Liver (tissue), 9 donors: ENCODE results near the gene DDA1. TPM values are rescaled to one million over a fixed set of nuclear protein-coding genes. Genes with fewer than 3 reads are reported as not detected.
A peak's percentile ranks its signal among the peaks of the same experiment; 100 is the strongest.

ENCODE experiments used
- DNase-seq: peaks from one replicate; pipeline ENCODE4 v3.0.0-alpha.2; 2017; ENCODE audit warnings: low spot score
- H3K27ac ChIP-seq, 2 donors: one replicate each; pipeline ENCODE4 v1.7.0; 2013; ENCODE audit warnings: inconsistent platforms in 2 of 2, low read length in 2 of 2, control low read depth in 1 of 2, low read depth in 1 of 2, mild to moderate bottlenecking in 1 of 2
- H3K27me3 ChIP-seq, 4 donors: one replicate each; pipeline versions ENCODE4 v1.6.1 to v1.7.0; 2013; ENCODE audit warnings: low read length in 3 of 4, inconsistent platforms in 1 of 4, mild to moderate bottlenecking in 1 of 4, moderate library complexity in 1 of 4; ENCODE audit not compliant: control insufficient read depth in 4 of 4, insufficient read depth in 4 of 4
- H3K36me3 ChIP-seq, 4 donors: one replicate each; pipeline versions ENCODE4 v1.6.1 to v1.7.0; 2013; ENCODE audit warnings: low read length in 3 of 4, mild to moderate bottlenecking in 3 of 4, low read depth in 1 of 4, moderate library complexity in 1 of 4; ENCODE audit not compliant: control insufficient read depth in 4 of 4, insufficient read depth in 3 of 4
- H3K4me1 ChIP-seq, 4 donors: one replicate each; pipeline versions ENCODE4 v1.6.1 to v1.7.0; 2013; ENCODE audit warnings: low read length in 3 of 4, mild to moderate bottlenecking in 3 of 4, moderate library complexity in 1 of 4; ENCODE audit not compliant: control insufficient read depth in 4 of 4, insufficient read depth in 4 of 4
- H3K4me3 ChIP-seq, 3 donors: one replicate each; pipeline versions ENCODE4 v1.6.1 to v1.7.0; 2013; ENCODE audit warnings: low read length in 3 of 3, control low read depth in 1 of 3, low read depth in 1 of 3, mild to moderate bottlenecking in 1 of 3
- H3K9ac ChIP-seq, 2 donors: one replicate each; pipeline ENCODE4 v1.7.0; 2013; ENCODE audit warnings: low read length in 2 of 2, mild to moderate bottlenecking in 2 of 2, moderate library complexity in 2 of 2, control low read depth in 1 of 2, low read depth in 1 of 2
- H3K9me3 ChIP-seq, 4 donors: one replicate each; pipeline versions ENCODE4 v1.6.1 to v1.7.0; 2013; ENCODE audit warnings: low read length in 3 of 4; ENCODE audit not compliant: control insufficient read depth in 4 of 4
- ATF3 ChIP-seq: IDR thresholded peaks from 2 replicates; pipeline ENCODE4 v1.6.1; 2016; ENCODE audit warnings: antibody characterized with exemption
- CTCF ChIP-seq: fragments of 150-350 bp; IDR thresholded peaks from 2 replicates; pipeline ENCODE4 v1.5.1; 2017; ENCODE audit warnings: improper control_type of control experiment, low read depth, low read length; ENCODE audit not compliant: missing input control
- EGR1 ChIP-seq, 2 donors: IDR thresholded peaks; 2 replicates each; pipeline ENCODE4 v1.6.1; 2016 to 2018; ENCODE audit warnings: antibody characterized with exemption in 2 of 2, low read depth in 2 of 2
- FOXA1 ChIP-seq: IDR thresholded peaks from 2 replicates; pipeline ENCODE4 v1.6.1; 2016; ENCODE audit warnings: antibody characterized with exemption
- FOXA2 ChIP-seq: IDR thresholded peaks from 2 replicates; pipeline ENCODE4 v1.6.1; 2016; ENCODE audit warnings: antibody characterized with exemption
- GABPA ChIP-seq, 2 donors: IDR thresholded peaks in 1 of 2; conservative IDR thresholded peaks in 1 of 2; 2 replicates each; pipeline ENCODE4 v1.6.1; 2016; ENCODE audit warnings: antibody characterized with exemption in 2 of 2, mild to moderate bottlenecking in 1 of 2, moderate library complexity in 1 of 2
- HNF4A ChIP-seq, 2 donors: conservative IDR thresholded peaks; 2 replicates each; pipeline ENCODE4 v1.6.1; 2016; ENCODE audit warnings: antibody characterized with exemption in 2 of 2, mild to moderate bottlenecking in 2 of 2
- HNF4G ChIP-seq: IDR thresholded peaks from 2 replicates; pipeline ENCODE4 v1.6.1; 2016; ENCODE audit warnings: antibody characterized with exemption
- JUND ChIP-seq, 2 donors: IDR thresholded peaks; 2 replicates each; pipeline ENCODE4 v1.6.1; 2016; ENCODE audit warnings: antibody characterized with exemption in 2 of 2
- MAX ChIP-seq: IDR thresholded peaks from 2 replicates; pipeline ENCODE4 v1.6.1; 2016; ENCODE audit warnings: antibody characterized with exemption
- NR2F2 ChIP-seq: IDR thresholded peaks from 2 replicates; pipeline ENCODE4 v1.6.1; 2016; ENCODE audit warnings: antibody characterized with exemption
- RAD21 ChIP-seq, 2 donors: IDR thresholded peaks; 2 replicates each; pipeline ENCODE4 v1.6.1; 2016; ENCODE audit warnings: antibody characterized with exemption in 2 of 2, mild to moderate bottlenecking in 2 of 2
- REST ChIP-seq: IDR thresholded peaks from 2 replicates; pipeline ENCODE4 v1.6.1; 2016; ENCODE audit warnings: antibody characterized with exemption, mild to moderate bottlenecking
- RXRA ChIP-seq, 2 donors: IDR thresholded peaks; 2 replicates each; pipeline ENCODE4 v1.6.1; 2017 to 2018; ENCODE audit warnings: antibody characterized with exemption in 2 of 2, mild to moderate bottlenecking in 1 of 2
- SP1 ChIP-seq: IDR thresholded peaks from 2 replicates; pipeline ENCODE4 v1.6.1; 2018; ENCODE audit warnings: antibody characterized with exemption, mild to moderate bottlenecking
- TAF1 ChIP-seq: conservative IDR thresholded peaks from 2 replicates; pipeline ENCODE4 v1.6.1; 2016; ENCODE audit warnings: antibody characterized with exemption, mild to moderate bottlenecking
- YY1 ChIP-seq: IDR thresholded peaks from 2 replicates; pipeline ENCODE4 v1.6.1; 2016; ENCODE audit warnings: antibody characterized with exemption, mild to moderate bottlenecking
- ZBTB33 ChIP-seq: IDR thresholded peaks from 2 replicates; pipeline ENCODE4 v1.6.1; 2016; ENCODE audit warnings: antibody characterized with exemption
- WGBS: extraction: QIAGEN DNeasy Blood & Tissue Kit; methylation state at CpG from one replicate; pipeline ENCODE4 v1.1.7; 2013; 5-methylcytosine and 5-hydroxymethylcytosine counted together
- polyA plus RNA-seq, 2 donors: library from polyadenylated mRNA; stranded (reverse) in 1 of 2; unstranded in 1 of 2; fragments of 200-250 nt in 1 of 2; fragments of >200 nt in 1 of 2; fragmentation: Nextera tagmentation in 1 of 2; extraction: Ambion mirVana in 1 of 2; gene quantifications; one replicate each; pipeline versions ENCODE4 v1.2.1 to v1.2.3, GENCODE V29; 2013 to 2015
- total RNA-seq, 2 donors: library from RNA; depleted of rRNA; stranded (reverse); fragments of >200 nt; gene quantifications; one replicate each; pipeline ENCODE4 v1.2.3, GENCODE V29; 2014
- donor health status: healthy.
- donor health status: healthy.
- donor health status: healthy.
- donor health status: healthy.
- donor health status: healthy.

The DDA1 gene
- total and polyA plus RNA-seq, 4 donors = 7.9 to 37.9 (median 20.8) TPM

GRCh38 chr19:17325881-17326594 is 16.7 kb downstream of the DDA1 start:
- H3K36me3 ChIP-seq = peaks cover 0 to 7% (median 0%) of the 10 kb centered on the region in 4 donors
- H3K9ac ChIP-seq = no peak overlapping the region
- no peak overlapping the region for H3K27ac ChIP-seq
- TF ChIP-seq HNF4A (conservative IDR thresholded peaks at IDR 0.05) (peak; percentile 41 to 45), RAD21 (IDR thresholded peaks at IDR 0.05) (no peak), RXRA (IDR thresholded peaks at IDR 0.05) (peak; percentile 14 to 34), REST (no peak)
- WGBS = 55% methylated on average over 17 of the region's 17 CpGs
- peaks cover 12 to 23% (median 14%) of the 10 kb centered on the region in 4 donors for H3K4me1 ChIP-seq
- no peaks in the 10 kb centered on the region for H3K9me3 ChIP-seq
- no peak overlapping the region for H3K4me3 ChIP-seq
- no peak for DNase-seq
- no peaks in the 10 kb centered on the region for H3K27me3 ChIP-seq

GRCh38 chr19:17326595-17326966 is 17.2 kb downstream of the DDA1 start:
- H3K27me3 ChIP-seq = no peaks in the 10 kb centered on the region
- H3K4me3 ChIP-seq = no peak overlapping the region
- TF ChIP-seq RXRA (IDR thresholded peaks at IDR 0.05) (no peak), TAF1 (no peak), REST (no peak), RAD21 (IDR thresholded peaks at IDR 0.05) (no peak), YY1 (no peak), SP1 (no peak), FOXA2 (no peak), CTCF (no peak), HNF4G (no peak), JUND (IDR thresholded peaks at IDR 0.05) (no peak), FOXA1 (no peak), HNF4A (conservative IDR thresholded peaks at IDR 0.05) (no peak), ZBTB33 (no peak), NR2F2 (no peak), MAX (no peak), GABPA (IDR thresholded peaks at IDR 0.05 in 1 of 2, conservative IDR thresholded peaks at IDR 0.05 in 1 of 2) (no peak), EGR1 (IDR thresholded peaks at IDR 0.05; ENCODE audit: low read depth in 2 of 2) (no peak), ATF3 (no peak)
- H3K9ac ChIP-seq = no peak overlapping the region
- no peaks in the 10 kb centered on the region for H3K9me3 ChIP-seq
- DNase-seq = no peak
- H3K4me1 ChIP-seq = peaks cover 12 to 23% (median 14%) of the 10 kb centered on the region in 4 donors
- peaks cover 0 to 5% (median 0%) of the 10 kb centered on the region in 4 donors for H3K36me3 ChIP-seq
- no peak overlapping the region for H3K27ac ChIP-seq
- 94% methylated on average over 11 of the region's 11 CpGs for WGBS
